Rectal smooth muscle tissue (tissue), 1 donor: ENCODE data around the gene TBKBP1.

Experiments
- H3K27ac ChIP-seq: one replicate; pipeline ENCODE4 v1.7.0; 2013; ENCODE audit warnings: low read depth, low read length, inconsistent platforms
- H3K27me3 ChIP-seq: one replicate; pipeline ENCODE4 v1.7.0; 2013; ENCODE audit warnings: low read length; ENCODE audit not compliant: control insufficient read depth, insufficient read depth
- H3K36me3 ChIP-seq: one replicate; pipeline ENCODE4 v1.7.0; 2013; ENCODE audit warnings: low read length; ENCODE audit not compliant: control insufficient read depth, insufficient read depth
- H3K4me1 ChIP-seq: one replicate; pipeline ENCODE4 v1.7.0; 2013; ENCODE audit warnings: low read length; ENCODE audit not compliant: control insufficient read depth, insufficient read depth
- H3K4me3 ChIP-seq: one replicate; pipeline ENCODE4 v1.7.0; 2013; ENCODE audit warnings: low read length
- H3K9ac ChIP-seq: one replicate; pipeline ENCODE4 v1.7.0; 2013; ENCODE audit warnings: low read length

Gene TBKBP1

DNA sequence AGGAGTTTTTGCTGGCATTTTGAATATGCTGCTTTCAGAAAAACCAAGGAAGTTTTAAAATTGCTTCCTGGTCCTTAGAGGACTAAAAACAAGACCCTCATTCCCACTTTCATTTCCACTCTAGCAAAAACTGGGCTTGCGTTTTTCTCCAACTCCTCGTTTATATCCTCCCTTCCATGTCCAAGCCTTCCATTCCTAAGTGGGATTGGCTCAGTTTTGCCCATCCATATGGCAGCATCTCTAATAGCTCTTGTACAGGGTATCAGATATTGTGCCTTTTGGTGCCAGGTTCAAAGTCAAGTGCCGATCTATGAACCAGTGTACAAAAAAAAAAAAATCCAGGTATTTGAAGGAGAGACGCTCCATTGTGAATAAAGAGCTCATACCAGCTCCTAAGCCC, 9.9 kb upstream of the TBKBP1 start:
- H3K9ac ChIP-seq, result no peak overlapping the region
- no peaks in the 10 kb centered on the region for H3K27me3 ChIP-seq
- H3K36me3 ChIP-seq, result peaks cover 20% of the 10 kb centered on the region
- H3K4me3 ChIP-seq, result no peak overlapping the region
- no peaks in the 10 kb centered on the region for H3K4me1 ChIP-seq
- H3K27ac ChIP-seq, result no peak overlapping the region

DNA sequence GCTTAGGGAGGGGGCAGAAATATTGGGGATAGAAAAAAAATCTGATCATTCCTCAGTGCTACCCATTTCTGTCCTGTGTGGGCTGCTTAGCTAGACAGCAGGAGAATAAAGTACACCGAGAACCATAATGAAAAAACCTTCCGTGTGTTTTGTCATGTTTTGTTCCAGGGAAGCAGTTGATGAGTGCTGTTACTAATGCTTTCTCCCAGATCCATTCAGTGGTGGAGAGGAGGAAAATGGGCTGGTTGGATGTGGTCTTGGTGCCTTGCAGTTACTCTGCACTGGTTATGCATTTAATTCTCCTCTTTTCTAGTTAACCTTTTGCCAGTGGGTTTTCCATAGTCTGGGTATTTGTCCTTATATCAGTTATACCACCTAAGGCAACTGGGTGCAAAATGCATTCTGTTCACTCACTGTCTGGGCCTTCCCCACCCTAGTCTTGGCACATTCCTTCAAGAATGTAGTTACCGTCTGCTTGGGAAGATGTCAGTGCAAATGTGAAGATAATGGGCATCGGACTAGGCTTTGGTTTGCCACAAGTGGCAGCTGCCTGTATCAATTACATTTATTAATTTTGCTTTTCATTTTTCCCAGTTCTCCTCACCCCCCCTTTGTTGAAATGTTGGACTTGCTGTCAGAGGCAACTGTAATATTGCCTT, 9.3 kb upstream of the TBKBP1 start:
- H3K4me3 ChIP-seq, result no peak overlapping the region
- no peaks in the 10 kb centered on the region for H3K4me1 ChIP-seq
- no peak overlapping the region for H3K27ac ChIP-seq
- peaks cover 17% of the 10 kb centered on the region for H3K36me3 ChIP-seq
- H3K27me3 ChIP-seq, result no peaks in the 10 kb centered on the region
- H3K9ac ChIP-seq, result no peak overlapping the region

DNA sequence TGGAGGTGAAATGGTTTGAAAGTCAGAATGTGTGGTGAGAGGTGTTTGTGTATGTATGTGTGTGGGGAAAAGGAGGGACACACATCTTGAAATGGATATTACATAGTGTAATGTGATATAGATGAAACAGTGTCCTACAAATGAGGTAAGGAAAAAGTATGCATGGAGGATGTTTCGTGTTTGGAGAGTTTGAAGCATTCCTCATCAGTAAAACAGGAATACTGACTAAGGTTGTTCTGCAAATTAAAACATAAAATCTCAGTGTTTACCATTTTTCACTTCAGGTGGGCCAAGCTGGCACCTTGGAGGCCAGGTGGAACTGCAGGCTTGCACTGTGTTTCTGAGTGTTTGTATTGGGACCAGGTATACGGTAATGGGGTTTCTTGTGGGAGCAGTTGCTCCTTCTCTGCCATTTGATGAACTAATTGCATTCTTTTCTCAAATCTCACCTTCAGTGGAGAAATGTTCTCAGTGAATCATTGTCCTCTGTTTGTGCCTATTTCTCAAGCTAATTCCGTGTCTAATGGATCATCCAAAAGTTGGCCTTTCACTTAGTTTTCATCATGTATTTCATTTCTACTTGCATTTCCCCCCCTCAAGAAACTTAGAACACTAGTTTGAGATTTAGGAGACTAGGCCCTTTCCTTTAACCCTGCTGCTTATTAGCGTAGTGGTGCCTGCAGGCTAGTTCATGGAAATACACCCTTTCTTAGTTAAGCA, 8.2 kb upstream of the TBKBP1 start:
- Histone ChIP-seq H3K4me3 (no peak overlapping the region), H3K27ac (no peak overlapping the region), H3K27me3 (no peaks in the 10 kb centered on the region), H3K36me3 (peaks cover 10% of the 10 kb centered on the region), H3K4me1 (no peaks in the 10 kb centered on the region), H3K9ac (no peak overlapping the region)

DNA sequence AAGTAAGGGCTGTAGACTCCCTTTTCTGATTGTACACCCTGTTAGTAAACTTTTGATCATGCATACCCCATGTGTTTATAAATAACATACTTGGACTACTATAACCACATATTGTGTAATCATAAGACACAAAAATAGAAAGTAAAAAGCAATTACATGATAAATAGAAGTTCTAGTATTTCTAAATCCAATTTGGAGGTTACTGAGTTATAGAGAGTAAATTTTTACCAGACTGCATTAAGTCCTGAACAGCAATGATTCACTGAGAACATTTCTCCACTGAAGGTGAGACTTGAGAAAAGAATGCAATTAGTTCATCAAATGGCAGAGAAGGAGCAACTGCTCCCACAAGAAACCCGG, 7.7 kb upstream of the TBKBP1 start:
- no peak overlapping the region for H3K9ac ChIP-seq
- no peak overlapping the region for H3K27ac ChIP-seq
- no peaks in the 10 kb centered on the region for H3K4me1 ChIP-seq
- no peak overlapping the region for H3K4me3 ChIP-seq
- peaks cover 6% of the 10 kb centered on the region for H3K36me3 ChIP-seq
- no peaks in the 10 kb centered on the region for H3K27me3 ChIP-seq

DNA sequence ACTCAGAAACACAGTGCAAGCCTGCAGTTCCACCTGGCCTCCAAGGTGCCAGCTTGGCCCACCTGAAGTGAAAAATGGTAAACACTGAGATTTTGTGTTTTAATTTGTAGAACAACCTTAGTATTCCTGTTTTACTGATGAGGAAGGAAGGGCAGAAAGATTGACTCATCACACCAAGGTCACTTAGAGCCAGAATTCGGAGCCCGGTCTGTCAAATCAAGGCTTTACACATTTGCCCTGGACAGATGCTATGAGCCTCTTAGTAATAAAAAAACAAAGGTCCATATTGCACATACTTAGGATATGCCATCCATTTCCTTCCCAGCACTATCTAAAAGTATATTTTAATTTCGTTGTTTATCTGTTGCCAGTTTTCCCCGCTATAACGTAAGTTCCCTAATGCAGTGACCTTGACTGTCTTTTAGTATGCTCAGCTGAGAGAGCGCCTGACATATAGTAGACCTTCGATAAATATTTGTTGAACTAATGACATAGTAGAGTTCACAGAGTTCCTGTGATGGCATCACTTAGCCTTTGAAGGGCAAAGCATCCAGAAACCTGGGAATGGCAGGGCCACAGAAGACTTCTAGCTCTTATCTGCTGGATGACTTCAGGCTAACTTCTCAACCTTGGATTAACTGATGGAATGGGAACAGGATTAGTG, 7.2 kb upstream of the TBKBP1 start:
- Histone ChIP-seq H3K27ac (no peak overlapping the region), H3K4me1 (no peaks in the 10 kb centered on the region), H3K27me3 (no peaks in the 10 kb centered on the region), H3K9ac (no peak overlapping the region), H3K36me3 (peaks cover 4% of the 10 kb centered on the region), H3K4me3 (no peak overlapping the region)

DNA sequence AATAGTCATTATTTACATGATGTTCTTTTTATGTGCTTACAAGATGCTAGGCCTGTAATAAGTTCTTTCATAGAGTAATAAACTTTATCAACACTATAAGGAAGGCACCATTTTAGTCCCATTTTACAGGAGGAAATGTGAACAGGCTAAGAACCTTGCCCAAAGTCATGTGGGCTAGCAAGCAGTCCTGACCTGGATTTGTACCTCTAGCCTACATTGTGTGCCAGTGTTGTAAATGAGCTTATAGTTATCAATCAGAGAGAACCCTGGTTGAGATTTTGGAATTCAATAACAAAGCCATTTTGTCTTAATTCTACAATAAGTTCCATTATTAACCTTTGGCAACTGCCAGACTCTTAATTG, 6.7 kb upstream of the TBKBP1 start:
- no peak overlapping the region for H3K9ac ChIP-seq
- H3K36me3 ChIP-seq, result no peaks in the 10 kb centered on the region
- no peaks in the 10 kb centered on the region for H3K4me1 ChIP-seq
- H3K27me3 ChIP-seq, result no peaks in the 10 kb centered on the region
- no peak overlapping the region for H3K27ac ChIP-seq
- H3K4me3 ChIP-seq, result no peak overlapping the region

DNA sequence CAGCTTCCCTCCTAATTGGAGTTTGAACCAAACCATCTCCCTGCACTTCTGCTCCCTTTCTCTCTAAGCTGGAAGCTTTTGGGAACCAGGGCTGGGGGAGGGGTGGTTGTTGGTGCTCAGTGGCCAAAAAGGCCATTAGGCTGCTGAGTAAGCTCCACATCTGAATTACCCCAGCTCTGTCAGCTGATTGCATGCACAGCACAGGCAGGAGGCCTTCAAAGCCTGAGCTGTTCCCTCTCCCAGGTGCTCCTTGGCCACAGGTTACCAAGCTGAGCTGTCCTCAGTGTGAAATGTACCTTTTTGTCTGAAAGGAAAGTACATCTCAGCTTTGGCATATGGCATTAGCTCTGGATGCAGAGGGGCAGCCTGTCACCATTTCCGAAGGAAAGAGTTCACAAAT, 6.2 kb upstream of the TBKBP1 start:
- Histone ChIP-seq H3K27ac (no peak overlapping the region), H3K4me3 (no peak overlapping the region), H3K36me3 (no peaks in the 10 kb centered on the region), H3K9ac (no peak overlapping the region), H3K27me3 (no peaks in the 10 kb centered on the region), H3K4me1 (no peaks in the 10 kb centered on the region)

DNA sequence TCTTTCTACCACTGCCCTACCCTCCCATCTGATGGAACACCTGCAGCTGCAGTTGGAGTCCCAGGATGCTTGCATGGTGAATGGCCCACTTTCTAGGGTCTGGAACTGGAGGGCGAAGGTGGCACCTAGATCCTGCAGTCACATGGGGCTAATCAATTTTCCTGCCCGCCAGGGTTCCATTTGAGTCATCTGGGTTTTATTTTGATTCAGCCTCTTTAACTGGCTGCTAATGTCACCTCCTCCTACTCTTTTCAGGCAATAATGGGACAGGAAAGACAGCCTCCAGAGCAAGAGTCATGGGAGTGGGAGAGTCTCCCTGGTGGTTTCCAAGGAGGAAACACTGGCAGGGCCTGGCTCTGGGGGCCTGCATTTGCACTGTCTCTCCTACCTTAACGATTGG, 3.8 kb upstream of the TBKBP1 start:
- Histone ChIP-seq H3K36me3 (no peaks in the 10 kb centered on the region), H3K4me1 (peaks cover 4% of the 10 kb centered on the region)

DNA sequence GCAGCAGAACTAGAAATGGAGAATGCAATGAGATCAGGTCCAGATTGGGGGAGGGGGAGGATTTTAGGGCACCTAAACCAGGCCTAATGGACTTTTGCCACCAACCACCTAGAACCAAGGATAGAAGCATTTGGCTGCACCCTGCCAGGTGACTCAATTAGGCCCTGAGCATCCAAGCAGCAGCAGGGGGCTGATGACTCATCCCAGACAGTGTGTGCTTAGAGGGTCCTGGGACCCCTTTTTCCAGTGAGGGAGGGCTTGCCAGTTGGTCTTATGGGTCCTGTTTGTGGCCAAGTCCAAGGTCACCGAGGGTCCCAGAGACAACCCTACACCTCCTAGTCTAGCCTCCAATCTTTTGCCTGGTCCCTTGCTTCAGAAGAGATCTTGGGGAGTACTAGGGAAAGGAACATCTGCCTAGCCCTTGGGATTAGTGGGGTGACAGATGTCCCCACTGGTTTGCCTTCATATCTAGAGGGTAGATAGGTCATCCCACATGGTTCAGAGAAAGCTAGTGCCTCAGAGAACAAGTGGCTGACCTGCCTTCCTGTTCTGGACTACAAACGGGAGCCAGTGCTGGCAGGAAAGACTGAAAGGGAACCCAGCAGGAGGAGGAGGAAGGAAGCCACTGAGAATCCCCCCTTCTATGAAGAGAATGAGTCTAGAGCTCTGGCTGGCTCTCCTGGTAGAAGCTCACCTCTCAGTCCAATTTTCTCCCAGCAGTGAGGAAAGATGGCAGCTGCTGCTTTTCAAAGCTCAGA, 1.6 kb upstream of the TBKBP1 start:
- H3K27ac ChIP-seq, result no peak overlapping the region
- no peaks in the 10 kb centered on the region for H3K27me3 ChIP-seq
- peaks cover 3% of the 10 kb centered on the region for H3K36me3 ChIP-seq
- H3K4me1 ChIP-seq, result peaks cover 4% of the 10 kb centered on the region
- H3K9ac ChIP-seq, result no peak overlapping the region
- H3K4me3 ChIP-seq, result no peak overlapping the region

More for the DNA sequence above, 3.8 kb upstream of the TBKBP1 start:
- H3K27me3 ChIP-seq, result no peaks in the 10 kb centered on the region
- no peak overlapping the region for H3K9ac ChIP-seq
- no peak overlapping the region for H3K27ac ChIP-seq
- H3K4me3 ChIP-seq, result no peak overlapping the region

DNA sequence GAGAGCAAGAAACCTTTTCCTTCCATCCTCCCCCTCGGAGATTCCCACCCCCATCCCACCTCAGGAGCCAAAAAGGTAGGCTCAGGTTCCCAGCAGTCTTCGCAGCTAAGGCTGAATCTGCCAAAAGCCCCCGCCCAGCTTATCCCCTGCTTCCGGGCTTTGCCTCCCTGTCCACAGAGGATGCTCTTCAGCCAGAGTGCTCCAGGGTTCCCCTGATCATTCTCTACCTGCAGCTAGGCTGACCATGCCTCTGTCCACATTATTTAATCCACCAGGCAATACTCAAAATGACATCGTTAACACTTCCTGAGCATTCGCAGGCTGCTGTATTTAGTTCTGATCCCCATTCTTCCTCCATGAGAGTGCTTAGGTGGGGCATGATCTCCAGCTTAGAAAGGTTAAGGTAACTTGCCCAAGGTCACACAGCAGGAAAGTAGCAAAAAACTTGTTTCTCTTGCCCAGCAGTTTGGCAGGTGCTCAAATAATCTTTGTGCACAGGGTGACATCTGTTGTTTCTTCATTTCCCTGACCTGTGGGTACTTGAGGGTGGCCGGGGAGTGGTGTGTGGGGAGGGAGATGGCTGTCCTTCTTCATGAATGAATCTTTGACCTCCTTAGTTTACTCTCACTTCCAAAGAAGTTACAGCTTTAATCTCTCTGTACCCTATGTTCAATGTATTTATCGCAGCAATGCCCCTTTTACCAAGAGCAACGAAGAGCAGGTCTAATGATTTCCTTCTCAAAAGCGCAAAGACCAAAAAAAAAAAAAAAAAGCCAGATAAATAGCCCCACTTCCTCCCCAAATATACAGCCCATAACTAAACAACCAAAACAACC, 848 bp upstream of the TBKBP1 start:
- Histone ChIP-seq H3K4me1 (peaks cover 4% of the 10 kb centered on the region), H3K9ac (no peak overlapping the region), H3K4me3 (peak overlapping the region; percentile 53), H3K27me3 (no peaks in the 10 kb centered on the region), H3K27ac (no peak overlapping the region), H3K36me3 (peaks cover 5% of the 10 kb centered on the region)

DNA sequence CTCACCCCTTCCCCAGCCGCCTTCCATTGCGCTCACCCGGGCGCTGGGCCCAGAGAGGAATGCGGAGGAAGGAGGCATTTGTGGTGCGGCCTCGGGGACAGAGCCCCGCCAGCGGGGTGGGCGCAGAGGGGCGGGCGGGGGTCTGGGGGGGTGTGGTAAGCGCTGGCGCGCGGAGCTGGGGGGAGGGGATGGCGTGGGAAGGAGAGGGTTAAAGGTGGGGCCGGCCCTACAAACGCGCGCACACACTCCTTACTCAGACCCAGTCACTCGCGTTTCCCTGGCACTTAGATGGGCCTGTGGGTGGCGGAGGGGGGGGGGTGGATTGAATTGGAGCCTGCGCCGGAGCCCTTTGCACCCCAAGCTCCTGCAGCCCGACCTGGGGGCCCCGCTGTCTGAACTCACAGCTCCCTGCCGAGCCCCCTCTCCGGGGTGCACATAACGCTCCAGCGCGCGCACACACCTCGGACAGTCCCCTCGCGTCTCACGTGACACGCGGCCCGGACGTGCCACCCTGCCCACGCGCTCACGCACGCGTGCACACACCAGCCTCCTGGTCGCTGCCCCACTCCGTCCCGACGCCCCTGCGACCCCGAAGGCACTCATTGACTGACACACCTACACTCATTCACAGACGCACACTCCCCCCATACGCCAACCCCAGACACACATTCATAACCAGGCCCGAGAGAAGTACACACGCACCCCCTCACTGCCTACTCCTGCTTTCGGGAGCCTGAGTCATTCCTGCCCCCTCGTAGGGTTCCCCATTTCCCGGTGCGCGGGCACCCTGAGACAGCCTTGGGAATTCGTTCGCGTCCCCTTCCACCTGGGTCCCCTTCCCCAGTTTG, 844 bp downstream of the TBKBP1 start:
- H3K9ac ChIP-seq, result no peak overlapping the region
- H3K36me3 ChIP-seq, result peaks cover 7% of the 10 kb centered on the region
- no peaks in the 10 kb centered on the region for H3K27me3 ChIP-seq
- peaks cover 4% of the 10 kb centered on the region for H3K4me1 ChIP-seq
- peak overlapping the region; percentile 73 for H3K4me3 ChIP-seq
- peak overlapping the region; percentile 64 for H3K27ac ChIP-seq
